Amniotic stem cell (primary cell): Measurements from ENCODE around the gene SOWAHA.

Experiments used
- DNase-seq: peaks from one replicate; lab custom pipeline; 2025; lab: John Stamatoyannopoulos, UW

The SOWAHA gene

GRCh38 chr5:132825834-132826391 is 12.8 kb downstream of the SOWAHA start:
- no peak for DNase-seq

GRCh38 chr5:132826424-132827082 is 13.5 kb downstream of the SOWAHA start:
- no peak for DNase-seq

GRCh38 chr5:132827943-132828673 is 15.0 kb downstream of the SOWAHA start:
- DNase-seq, result no peak

GRCh38 chr5:132828846-132829494 is 15.9 kb downstream of the SOWAHA start:
- no peak for DNase-seq

DNA sequence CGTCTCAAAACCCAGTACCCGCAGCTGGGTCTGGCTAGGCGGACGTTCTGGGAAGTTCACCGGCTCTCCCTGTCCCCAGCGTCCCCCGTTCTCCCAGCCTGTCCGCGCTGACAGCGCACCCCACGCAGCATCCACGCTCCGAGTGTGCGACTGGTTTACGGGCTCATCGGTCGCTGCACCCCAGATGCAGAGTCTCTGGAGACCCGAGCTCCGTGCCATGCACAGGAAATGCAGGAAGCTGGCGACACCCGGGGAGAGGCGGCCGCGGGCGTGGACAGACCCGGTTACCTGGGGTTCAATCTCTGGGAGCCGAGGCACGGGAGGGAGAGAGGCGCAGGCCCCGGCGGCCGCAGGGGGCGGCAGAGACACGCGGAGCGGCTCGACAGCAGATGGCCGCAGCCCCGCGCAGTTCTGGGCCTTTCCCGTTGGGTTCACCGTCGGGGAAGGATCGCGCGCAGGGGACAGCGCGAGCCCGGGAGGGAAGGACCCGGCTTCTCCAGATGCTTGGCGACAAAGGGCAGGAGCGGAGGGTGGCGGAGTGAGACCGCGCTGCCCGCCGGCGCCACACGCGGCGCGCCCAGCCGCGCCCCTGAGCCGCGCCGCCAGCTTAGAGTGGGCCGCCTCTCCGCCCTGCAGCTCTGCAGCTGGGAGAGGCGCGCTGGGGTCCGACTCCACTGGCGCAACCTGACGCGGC is 16.8 kb downstream of the SOWAHA start:
- peak; percentile 44 for DNase-seq

GRCh38 chr5:132830436-132831094 is 17.5 kb downstream of the SOWAHA start, which contains the start of gene SHROOM1:
SHROOM1 (minus strand) TSS chr5:132830647; CDS start chr5:132826140, 4,507 bp downstream.
- no peak for DNase-seq

DNA sequence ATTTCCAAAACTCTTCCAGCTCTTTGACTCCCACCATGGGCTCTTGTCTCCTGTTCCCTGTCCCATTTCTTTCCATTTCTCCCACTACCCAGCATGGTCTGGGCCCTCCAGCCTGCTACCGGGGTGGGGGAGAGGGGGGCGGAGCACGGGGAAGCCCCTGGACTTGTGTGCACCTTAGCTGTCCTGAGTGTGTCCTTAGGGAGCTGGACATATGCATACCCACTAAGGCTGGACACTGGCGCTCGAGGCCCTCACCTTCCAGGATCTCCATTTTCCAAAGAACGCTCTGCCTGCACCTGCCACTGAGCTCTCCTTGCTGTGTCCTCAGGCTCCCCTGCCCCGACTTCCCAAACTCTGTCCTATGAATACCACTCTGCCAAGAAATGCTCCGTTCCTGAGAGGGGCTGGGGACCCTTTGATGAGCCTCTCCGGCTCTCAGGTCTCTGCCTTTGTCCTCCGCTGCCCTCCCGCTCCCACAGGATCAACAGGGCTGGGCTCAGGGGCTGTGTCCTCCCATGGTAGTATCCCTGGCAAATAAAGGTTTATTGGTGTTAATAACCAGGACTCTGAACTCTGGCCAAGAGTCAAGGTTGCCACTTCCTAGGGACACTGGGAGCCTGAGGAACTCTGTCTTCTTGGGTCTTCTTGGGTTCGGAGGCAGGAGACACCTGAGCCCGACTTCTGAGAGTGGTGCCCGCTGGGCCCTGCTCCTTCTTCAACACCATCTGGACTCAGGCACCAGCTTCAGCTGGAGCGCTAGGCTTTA is 18.2 kb downstream of the SOWAHA start:
- no peak for DNase-seq

DNA sequence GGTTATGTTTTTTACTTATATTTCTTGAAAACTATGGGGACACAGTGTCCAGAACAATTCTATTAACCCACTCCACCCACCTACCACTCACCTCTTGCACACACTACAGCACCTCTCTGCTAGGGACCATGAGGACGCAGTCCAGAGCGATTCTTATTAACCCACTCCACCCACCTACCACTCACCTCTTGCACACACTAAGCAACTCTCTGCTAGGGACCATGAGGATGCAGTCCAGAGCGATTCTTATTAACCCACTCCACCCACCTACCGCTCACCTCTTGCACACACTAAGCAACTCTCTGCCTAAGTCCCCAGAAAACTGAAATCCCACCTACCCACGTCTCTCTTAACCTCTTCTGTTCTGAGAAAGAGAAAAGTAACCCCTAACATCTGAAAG is 19.5 kb downstream of the SOWAHA start:
- DNase-seq, result no peak

GRCh38 chr5:132834057-132834456 is 21.0 kb downstream of the SOWAHA start:
- DNase-seq, result no peak

DNA sequence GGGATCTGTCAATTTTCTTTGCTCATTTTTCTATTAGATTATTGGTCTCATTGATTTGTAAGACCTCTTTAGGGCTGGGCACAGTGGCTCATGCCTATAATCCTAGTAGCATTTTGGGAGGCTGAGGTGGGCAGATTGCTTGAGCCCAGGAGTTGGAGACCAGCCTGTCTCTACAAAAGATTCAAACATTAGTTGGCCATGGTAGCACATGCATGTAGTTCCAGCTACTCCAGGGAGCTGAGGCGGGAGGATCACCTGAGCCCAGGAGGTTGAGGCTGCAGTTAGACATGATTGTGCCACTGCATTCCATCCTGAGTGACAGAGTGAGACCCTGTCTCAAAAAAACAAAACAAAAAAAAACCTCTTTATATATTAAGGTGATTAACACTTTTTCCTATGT is 23.8 kb downstream of the SOWAHA start:
- DNase-seq, result no peak

DNA sequence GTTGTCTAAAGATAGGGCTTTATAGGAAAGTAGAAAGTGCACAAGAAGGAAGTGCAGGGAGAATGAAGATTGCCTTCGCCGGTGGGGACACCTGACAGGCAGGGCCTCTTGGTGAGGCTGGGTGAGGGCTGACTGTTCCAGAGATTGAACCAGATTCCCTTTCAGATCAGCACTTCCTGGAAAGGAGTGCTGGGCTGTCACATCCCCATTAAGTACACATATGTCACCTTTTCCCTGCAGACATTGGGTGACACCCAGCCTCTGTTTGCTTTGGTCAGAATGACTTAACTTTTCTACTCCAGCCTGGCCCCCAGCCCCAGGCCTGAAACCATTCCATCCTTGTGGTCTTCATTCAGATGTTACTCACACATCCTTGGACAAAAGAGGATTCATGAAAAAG is 24.8 kb downstream of the SOWAHA start:
- DNase-seq, result no peak

DNA sequence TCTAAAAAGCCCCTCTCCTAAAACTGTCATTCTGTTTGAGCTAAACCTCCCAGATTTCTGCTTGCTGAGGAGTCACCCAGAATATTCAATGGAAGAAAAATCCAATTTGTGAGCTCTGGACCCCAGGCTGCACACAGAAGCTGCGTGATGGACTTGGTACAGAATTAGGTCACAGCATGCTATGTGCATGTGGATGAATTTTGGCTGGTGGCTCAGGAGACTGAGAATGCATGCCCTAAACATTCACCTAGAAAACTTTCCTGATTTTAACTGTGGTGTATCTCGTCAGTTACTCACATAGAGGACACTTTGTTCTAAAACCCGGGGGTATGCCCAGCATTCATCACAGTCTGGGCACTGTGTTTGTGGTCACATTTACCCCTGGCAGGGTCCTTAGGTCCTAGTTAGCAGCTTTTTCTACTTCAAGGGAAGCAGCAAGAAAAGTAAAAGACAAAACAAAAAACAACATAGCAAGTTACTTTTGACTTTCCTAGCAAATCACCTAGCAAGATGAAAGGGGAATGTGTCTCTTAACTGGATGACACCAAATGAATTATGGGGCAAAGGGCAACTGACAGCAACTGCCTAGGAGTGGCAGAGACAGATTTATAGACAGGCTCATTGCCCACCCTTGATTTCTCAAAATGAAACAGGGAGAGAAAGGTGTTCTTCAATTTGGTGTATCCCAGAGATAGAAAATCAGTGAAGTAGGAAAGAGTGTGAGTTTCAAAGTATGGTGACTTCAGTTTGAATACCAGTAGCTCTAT is 25.6 kb downstream of the SOWAHA start:
- DNase-seq, result no peak

- no peak for DNase-seq
Observed at GRCh38 chr5:132839426-132840301, 26.6 kb downstream of the SOWAHA start.

- no peak for DNase-seq
Observed at GRCh38 chr5:132840313-132840712, 27.2 kb downstream of the SOWAHA start.

- no peak for DNase-seq
Observed at GRCh38 chr5:132840896-132841295, 27.8 kb downstream of the SOWAHA start.

DNA sequence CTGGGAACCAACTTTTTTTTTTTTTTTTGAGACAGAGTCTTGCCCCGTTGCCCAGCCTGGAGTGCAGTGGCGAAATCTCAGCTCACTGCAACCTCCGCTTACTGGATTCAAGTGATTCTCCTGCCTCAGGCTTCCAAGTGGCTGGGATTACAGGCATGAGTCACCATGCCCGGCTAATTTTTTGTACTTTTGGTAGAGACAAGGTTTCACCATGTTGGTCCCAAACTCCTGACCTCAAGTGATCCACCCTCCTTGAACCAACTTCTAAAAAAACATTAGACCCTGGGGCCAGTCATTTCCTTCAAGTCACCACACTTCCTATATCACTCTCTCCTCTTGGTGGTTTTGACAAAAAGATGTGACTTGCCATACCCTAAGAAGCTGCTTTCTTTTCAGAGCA is 28.2 kb downstream of the SOWAHA start:
- DNase-seq, result no peak

DNA sequence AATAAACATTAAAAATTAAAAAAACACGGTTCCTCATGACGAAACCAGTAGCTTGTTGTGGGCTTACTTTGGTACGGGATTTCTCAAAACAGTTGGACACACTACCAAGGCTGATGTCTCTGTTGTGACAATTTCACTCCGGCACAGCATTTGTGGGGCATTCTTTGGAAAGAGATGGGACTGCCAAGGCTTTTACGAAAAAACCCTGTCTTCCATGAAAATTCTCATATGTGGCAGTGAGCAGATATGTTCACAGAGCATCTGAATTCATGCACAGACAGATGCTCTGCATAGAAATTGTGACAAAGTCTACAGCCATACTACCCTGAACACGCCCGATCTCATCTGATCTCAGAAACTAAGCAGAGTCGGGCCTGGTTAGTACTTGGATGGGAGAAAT is 35.2 kb downstream of the SOWAHA start:
- DNase-seq, result no peak

- DNase-seq, result no peak
Observed at GRCh38 chr5:132849347-132849746, 36.2 kb downstream of the SOWAHA start.

GRCh38 chr5:132850066-132850465 is 37.0 kb downstream of the SOWAHA start:
- no peak for DNase-seq
